GM19467 (cell line): ENCODE measurements around the gene PRR20B.
"Not testable (repeated sequence)": the region's sequence is repeated elsewhere in the genome, so short reads cannot be mapped to it uniquely, and the experiment has no call there.

ENCODE experiments used
- ATAC-seq: cut with Tn5 transposase; IDR thresholded peaks from one replicate; pipeline ENCODE4 v1.9.1; 2021; ENCODE audit warnings: mild to moderate bottlenecking, moderate library complexity; ENCODE audit not compliant: unreplicated experiment

The PRR20B gene

DNA sequence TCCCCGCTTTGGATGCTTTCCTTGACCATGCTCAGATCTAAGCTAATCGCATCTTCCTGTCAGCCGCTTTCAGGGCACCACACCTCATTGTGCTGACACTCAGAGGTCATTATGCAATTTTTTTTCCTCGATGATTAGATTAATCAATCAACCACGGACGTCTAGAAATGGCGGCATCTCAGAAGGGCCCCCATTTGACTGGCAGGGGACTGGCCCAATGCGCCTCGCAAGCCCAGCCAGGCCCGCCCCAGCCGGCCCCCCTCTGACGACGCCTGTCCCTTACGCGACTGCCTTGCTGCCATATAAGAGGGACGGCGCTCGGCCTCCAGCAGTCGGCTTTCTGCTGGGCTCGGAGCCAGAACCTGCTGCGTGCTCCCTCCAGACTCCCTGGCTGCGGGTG is at the start of gene PRR20B:
PRR20B (plus strand) TSS at position 301 of the 400 bp plus-strand sequence. CDS start 387 bp downstream, outside the sequence.
- ATAC-seq = not testable (repeated sequence)

DNA sequence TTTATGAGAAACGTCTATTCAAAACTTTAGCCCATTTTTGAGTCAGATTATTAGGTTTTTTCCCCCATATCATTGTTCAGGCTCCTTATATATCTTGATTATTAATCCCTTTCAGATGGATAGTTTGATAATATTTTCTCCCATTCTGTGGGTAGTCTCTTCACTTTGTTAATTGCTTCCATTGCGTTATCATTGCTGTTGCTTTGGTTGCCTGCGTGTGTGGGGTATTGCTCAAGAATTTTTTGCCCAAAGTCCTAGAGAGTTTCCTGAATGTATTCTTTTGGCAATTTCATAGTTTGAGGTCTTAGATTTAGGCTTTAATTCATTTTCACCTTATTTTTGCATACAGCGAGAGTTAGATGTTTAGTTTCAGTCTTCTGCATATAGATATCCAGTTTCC is 32.3 kb upstream of the PRR20B start:
- ATAC-seq = no peak

GRCh38 chr13:57123681-57124080 is 23.6 kb upstream of the PRR20B start:
- ATAC-seq = no peak

DNA sequence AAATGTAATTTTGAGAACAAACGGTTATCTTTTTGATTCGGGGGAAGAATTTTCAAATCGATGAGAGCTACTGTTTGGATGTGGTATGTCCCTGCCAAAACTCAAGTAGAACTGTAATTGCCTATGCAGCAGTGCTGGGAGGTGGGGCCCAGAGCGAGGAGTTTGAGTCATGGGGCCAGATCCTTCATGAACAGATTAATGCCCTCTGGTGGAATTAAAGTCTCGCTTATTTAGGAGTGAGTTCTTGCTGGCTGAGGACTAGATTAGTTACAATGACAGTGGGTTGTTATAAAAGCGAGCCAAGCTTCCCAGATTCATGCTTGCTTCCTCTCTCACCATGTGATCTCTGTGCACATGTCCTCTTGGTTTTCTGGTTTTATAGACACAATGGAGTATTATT is 18.4 kb upstream of the PRR20B start:
- no peak for ATAC-seq

GRCh38 chr13:57136093-57136492 is 11.2 kb upstream of the PRR20B start:
- no peak for ATAC-seq

DNA sequence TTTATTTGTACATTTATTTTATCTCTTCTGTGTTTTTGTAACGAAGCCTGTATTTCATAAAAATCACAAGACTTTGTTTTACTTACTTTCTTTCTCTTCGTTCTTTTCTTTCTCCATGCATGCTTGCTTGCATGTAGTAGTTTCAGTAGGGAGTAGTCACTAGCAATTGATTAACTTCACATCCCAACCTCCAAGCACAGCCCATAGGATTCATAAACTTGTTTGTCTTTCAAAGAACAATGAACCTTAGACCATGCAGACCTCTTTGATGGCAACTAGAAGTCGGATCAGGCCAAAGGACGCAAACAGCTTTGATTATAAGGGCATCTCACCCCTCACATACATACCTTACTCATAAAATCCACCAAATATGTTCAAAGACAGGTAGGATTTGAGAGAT is 9.7 kb upstream of the PRR20B start:
- no peak for ATAC-seq

GRCh38 chr13:57138988-57139387 is 8.3 kb upstream of the PRR20B start:
- no peak for ATAC-seq

DNA sequence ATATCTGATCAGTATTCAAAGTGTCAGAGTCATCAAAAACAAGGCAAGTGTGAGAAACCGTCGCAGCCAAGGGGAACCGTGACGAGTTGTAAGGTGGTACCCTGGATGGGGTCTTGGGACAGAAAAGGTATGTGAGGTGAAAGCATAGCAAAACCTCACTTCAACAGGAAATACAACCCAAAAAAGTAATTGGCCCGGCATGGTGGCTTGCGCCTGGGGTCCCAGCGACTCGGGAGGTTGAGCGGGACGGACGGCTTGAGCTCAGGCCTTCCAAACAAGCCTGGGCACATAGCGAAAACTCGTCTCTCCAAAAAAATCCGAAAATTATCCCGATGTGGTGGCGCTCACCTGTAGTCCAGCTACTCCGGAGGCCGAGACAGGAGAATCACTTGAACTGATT is 7.5 kb upstream of the PRR20B start:
- not testable (repeated sequence) for ATAC-seq

DNA sequence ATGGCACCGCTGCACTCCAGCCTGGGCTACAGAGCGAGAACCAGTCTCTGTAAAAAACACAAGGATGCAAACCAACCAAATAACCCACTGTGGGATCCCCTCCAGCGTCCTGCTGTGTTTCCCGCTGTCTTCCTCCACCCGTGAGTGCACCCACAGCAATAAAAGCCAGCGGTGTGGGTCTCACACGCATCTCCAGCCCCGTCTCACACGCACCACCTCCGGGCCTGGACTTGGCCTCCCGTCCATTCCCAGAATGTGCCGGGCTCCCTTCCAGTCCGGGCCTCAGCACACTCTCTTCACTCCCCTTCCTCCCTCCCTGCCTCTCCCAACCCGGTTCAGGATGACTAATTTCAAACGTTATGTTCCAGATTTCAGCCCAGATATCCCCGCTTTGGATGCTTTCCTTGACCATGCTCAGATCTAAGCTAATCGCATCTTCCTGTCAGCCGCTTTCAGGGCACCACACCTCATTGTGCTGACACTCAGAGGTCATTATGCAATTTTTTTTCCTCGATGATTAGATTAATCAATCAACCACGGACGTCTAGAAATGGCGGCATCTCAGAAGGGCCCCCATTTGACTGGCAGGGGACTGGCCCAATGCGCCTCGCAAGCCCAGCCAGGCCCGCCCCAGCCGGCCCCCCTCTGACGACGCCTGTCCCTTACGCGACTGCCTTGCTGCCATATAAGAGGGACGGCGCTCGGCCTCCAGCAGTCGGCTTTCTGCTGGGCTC is 6.9 kb upstream of the PRR20B start, which contains the start of gene PRR20A:
PRR20A (plus strand) TSS at position 684 of the 734 bp plus-strand sequence. CDS start 387 bp downstream, outside the sequence.
- ATAC-seq = not testable (repeated sequence)

GRCh38 chr13:57148106-57148505 is 818 bp downstream of the PRR20B start:
- ATAC-seq = not testable (repeated sequence)

- ATAC-seq = not testable (repeated sequence)
These were observed 6.5 kb downstream of the PRR20B start, which contains the start of gene PRR20C for GRCh38 chr13:57153761-57154160. PRR20C (plus strand) TSS chr13:57154061; CDS start chr13:57154448, 387 bp downstream.

DNA sequence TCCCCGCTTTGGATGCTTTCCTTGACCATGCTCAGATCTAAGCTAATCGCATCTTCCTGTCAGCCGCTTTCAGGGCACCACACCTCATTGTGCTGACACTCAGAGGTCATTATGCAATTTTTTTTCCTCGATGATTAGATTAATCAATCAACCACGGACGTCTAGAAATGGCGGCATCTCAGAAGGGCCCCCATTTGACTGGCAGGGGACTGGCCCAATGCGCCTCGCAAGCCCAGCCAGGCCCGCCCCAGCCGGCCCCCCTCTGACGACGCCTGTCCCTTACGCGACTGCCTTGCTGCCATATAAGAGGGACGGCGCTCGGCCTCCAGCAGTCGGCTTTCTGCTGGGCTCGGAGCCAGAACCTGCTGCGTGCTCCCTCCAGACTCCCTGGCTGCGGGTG is 13.0 kb downstream of the PRR20B start, which contains the start of gene PRR20D:
PRR20D (plus strand) TSS at position 301 of the 400 bp plus-strand sequence. CDS start 387 bp downstream, outside the sequence.
- not testable (repeated sequence) for ATAC-seq

DNA sequence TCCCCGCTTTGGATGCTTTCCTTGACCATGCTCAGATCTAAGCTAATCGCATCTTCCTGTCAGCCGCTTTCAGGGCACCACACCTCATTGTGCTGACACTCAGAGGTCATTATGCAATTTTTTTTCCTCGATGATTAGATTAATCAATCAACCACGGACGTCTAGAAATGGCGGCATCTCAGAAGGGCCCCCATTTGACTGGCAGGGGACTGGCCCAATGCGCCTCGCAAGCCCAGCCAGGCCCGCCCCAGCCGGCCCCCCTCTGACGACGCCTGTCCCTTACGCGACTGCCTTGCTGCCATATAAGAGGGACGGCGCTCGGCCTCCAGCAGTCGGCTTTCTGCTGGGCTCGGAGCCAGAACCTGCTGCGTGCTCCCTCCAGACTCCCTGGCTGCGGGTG is 19.6 kb downstream of the PRR20B start, which contains the start of gene PRR20E:
PRR20E (plus strand) TSS at position 301 of the 400 bp plus-strand sequence. CDS start 387 bp downstream, outside the sequence.
- not testable (repeated sequence) for ATAC-seq

DNA sequence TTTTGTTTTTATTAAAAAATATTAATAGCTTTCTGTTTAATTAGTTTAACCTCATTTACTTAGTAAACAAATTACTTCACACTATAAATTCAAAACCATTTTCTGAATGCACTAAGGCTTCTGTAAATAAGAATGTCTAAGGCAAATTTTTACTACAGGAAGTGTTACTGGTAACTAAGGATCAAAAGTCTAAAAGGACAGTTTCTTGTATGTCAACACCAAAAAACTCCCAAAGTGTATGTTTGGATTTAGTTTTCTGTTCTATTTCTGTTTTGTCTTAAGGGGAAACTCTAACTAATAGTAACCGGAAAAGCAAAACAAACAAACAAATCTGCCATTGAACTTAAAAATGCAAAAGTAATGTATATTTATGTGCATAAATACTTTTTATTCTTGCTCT is 44.4 kb downstream of the PRR20B start:
- no peak for ATAC-seq
